Measurements from ENCODE around the gene TSHZ3.
A peak's percentile ranks its signal among the peaks of the same experiment; 100 is the strongest.

Gene TSHZ3

GRCh38 chr19:31282346-31282745, 66.9 kb downstream of the TSHZ3 start:
- H3K27ac ChIP-seq, result no peak overlapping the region
- TF ChIP-seq CTCF (conservative IDR thresholded peaks at IDR 0.05), result no peak

- TF ChIP-seq CTCF (conservative IDR thresholded peaks at IDR 0.05), result no peak
- no peak overlapping the region for H3K27ac ChIP-seq
These were observed 68.8 kb downstream of the TSHZ3 start for GRCh38 chr19:31280287-31281006.

- no peak for TF ChIP-seq CTCF (conservative IDR thresholded peaks at IDR 0.05)
- no peak overlapping the region for H3K27ac ChIP-seq
These were observed 69.8 kb downstream of the TSHZ3 start for GRCh38 chr19:31279436-31279765.

GRCh38 chr19:31278555-31279435, 70.4 kb downstream of the TSHZ3 start:
- no peak for TF ChIP-seq CTCF (conservative IDR thresholded peaks at IDR 0.05)
- no peak overlapping the region for H3K27ac ChIP-seq

- H3K27ac ChIP-seq, result no peak overlapping the region
- no peak for TF ChIP-seq CTCF (conservative IDR thresholded peaks at IDR 0.05)
These were observed 71.7 kb downstream of the TSHZ3 start for GRCh38 chr19:31277516-31277915.

GRCh38 chr19:31276831-31277230, 72.4 kb downstream of the TSHZ3 start:
- TF ChIP-seq CTCF (conservative IDR thresholded peaks at IDR 0.05), result no peak
- H3K27ac ChIP-seq, result no peak overlapping the region

- no peak for TF ChIP-seq CTCF (conservative IDR thresholded peaks at IDR 0.05)
- peak overlapping the region; percentile 78 for H3K27ac ChIP-seq
These were observed 74.2 kb downstream of the TSHZ3 start for GRCh38 chr19:31275068-31275334.
